ENCODE data around the gene ALG14. TPM values are rescaled to one million over a fixed set of nuclear protein-coding genes. Genes with fewer than 3 reads are reported as not detected.
"Not testable (repeated sequence)": the region's sequence is repeated elsewhere in the genome, so short reads cannot be mapped to it uniquely, and the experiment has no call there.

The ALG14 gene
- total RNA-seq, 1 donor from 2014 or later = 2.0 TPM

GRCh38 chr1:94998114-94998513 lies 74.6 kb downstream of the ALG14 start:
- ATAC-seq (no peak), DNase-seq (ENCODE audit: missing footprints) (no peak)
- intact Hi-C loops (cut with DNase I) = no loop called here

- intact Hi-C loops (cut with DNase I); ATAC-seq; DNase-seq (ENCODE audit: missing footprints): not testable (repeated sequence)
These were observed 77.2 kb downstream of the ALG14 start for GRCh38 chr1:94995536-94995935.

- DNase-seq (ENCODE audit: missing footprints) (no peak), ATAC-seq (no peak)
- intact Hi-C loops (cut with DNase I) = no loop called here
These were observed 77.9 kb downstream of the ALG14 start for GRCh38 chr1:94994805-94995204.

- intact Hi-C loops (cut with DNase I) = no loop called here
- ATAC-seq = no peak
- no peak for DNase-seq (ENCODE audit: missing footprints)
These were observed 78.7 kb downstream of the ALG14 start for GRCh38 chr1:94993931-94994645.

GRCh38 chr1:94992863-94993563 lies 79.7 kb downstream of the ALG14 start:
- intact Hi-C loops (cut with DNase I) = no loop called here
- ATAC-seq (peak; percentile 52), DNase-seq (ENCODE audit: missing footprints) (no peak)

GRCh38 chr1:94992161-94992560 lies 80.6 kb downstream of the ALG14 start:
- ATAC-seq (no peak), DNase-seq (ENCODE audit: missing footprints) (no peak)
- intact Hi-C loops (cut with DNase I) = no loop called here

GRCh38 chr1:94989911-94990473 lies 82.8 kb downstream of the ALG14 start:
- no peak for DNase-seq (ENCODE audit: missing footprints)

GRCh38 chr1:94989398-94989797 lies 83.4 kb downstream of the ALG14 start:
- DNase-seq (ENCODE audit: missing footprints) (peak; percentile 64), ATAC-seq (no peak)
- intact Hi-C loops (cut with DNase I) = no loop called here

More at GRCh38 chr1:94989911-94990473, 82.8 kb downstream of the ALG14 start:
- intact Hi-C loops (cut with DNase I) = no loop called here
- ATAC-seq = no peak

- intact Hi-C loops (cut with DNase I) = no loop called here
- no peak for DNase-seq (ENCODE audit: missing footprints)
- ATAC-seq = no peak
These were observed 84.4 kb downstream of the ALG14 start for GRCh38 chr1:94988356-94988755.

- no peak for DNase-seq (ENCODE audit: missing footprints)
These were observed 86.0 kb downstream of the ALG14 start for GRCh38 chr1:94986783-94987182.

GRCh38 chr1:94983171-94983739 lies 89.5 kb downstream of the ALG14 start:
- peak; percentile 51 for ATAC-seq
- intact Hi-C loops (cut with DNase I) = no loop called here
- no peak for DNase-seq (ENCODE audit: missing footprints)

More at GRCh38 chr1:94986783-94987182, 86.0 kb downstream of the ALG14 start:
- no peak for ATAC-seq
- intact Hi-C loops (cut with DNase I) = no loop called here

GRCh38 chr1:94982398-94982797 lies 90.4 kb downstream of the ALG14 start:
- no peak for ATAC-seq
- no peak for DNase-seq (ENCODE audit: missing footprints)
- intact Hi-C loops (cut with DNase I) = no loop called here

- intact Hi-C loops (cut with DNase I) = no loop called here
- ATAC-seq (no peak), DNase-seq (ENCODE audit: missing footprints) (no peak)
These were observed 91.2 kb downstream of the ALG14 start for GRCh38 chr1:94981575-94981973.

GRCh38 chr1:94980582-94981574 lies 91.9 kb downstream of the ALG14 start:
- DNase-seq (ENCODE audit: missing footprints) (no peak), ATAC-seq (no peak)
- intact Hi-C loops (cut with DNase I) = no loop called here

- intact Hi-C loops (cut with DNase I) = loop anchor here (5.0 kb wide), 1 partner anchor 62 kb away; no protein-coding TSS in a partner anchor
- ATAC-seq (peak; percentile 46), DNase-seq (ENCODE audit: missing footprints) (no peak)
These were observed 92.8 kb downstream of the ALG14 start for GRCh38 chr1:94979656-94980581.

GRCh38 chr1:94979131-94979530 lies 93.6 kb downstream of the ALG14 start:
- no peak for DNase-seq (ENCODE audit: missing footprints)
- intact Hi-C loops (cut with DNase I) = loop anchor here (5.0 kb wide), 1 partner anchor 63 kb away; no protein-coding TSS in a partner anchor

GRCh38 chr1:94978401-94978800 lies 94.3 kb downstream of the ALG14 start:
- DNase-seq (ENCODE audit: missing footprints) = no peak
- no peak for ATAC-seq
- intact Hi-C loops (cut with DNase I) = loop anchor here (5.0 kb wide), 1 partner anchor 64 kb away; no protein-coding TSS in a partner anchor

More at GRCh38 chr1:94979131-94979530, 93.6 kb downstream of the ALG14 start:
- no peak for ATAC-seq
